Smooth muscle cell of the pulmonary artery (primary cell): ENCODE data around the gene AXIN1. TPM values are rescaled to one million over a fixed set of nuclear protein-coding genes. Genes with fewer than 3 reads are reported as not detected.

Experiments used
- total RNA-seq: library from RNA; depleted of rRNA; stranded (reverse); fragments of >200 nt; gene quantifications from 2 replicates; pipeline ENCODE4 v1.2.3, GENCODE V29; 2014

Gene AXIN1
- total RNA-seq, result 20.3 and 26.9 TPM in 2 replicates

GRCh38 chr16:352547-353403 lies at the start of gene AXIN1:
AXIN1 (minus strand) TSS chr16:352723; CDS start chr16:347025, 5,698 bp downstream.

GRCh38 chr16:401468-402348 lies 49.2 kb upstream of the AXIN1 start, which contains the start of gene DECR2:
DECR2 (plus strand) TSS chr16:401885; CDS start chr16:401964, 79 bp downstream.

GRCh38 chr16:397135-397661 lies 44.7 kb upstream of the AXIN1 start, which contains the start of gene NME4:
NME4 (plus strand) TSS chr16:397199; CDS start chr16:397223, 24 bp downstream.

GRCh38 chr16:381789-382717 lies 29.5 kb upstream of the AXIN1 start, which contains the start of gene PGAP6:
PGAP6 (minus strand) TSS chr16:381978; CDS start chr16:381821, 157 bp downstream.

GRCh38 chr16:370443-370842 lies 17.9 kb upstream of the AXIN1 start, which contains the start of gene MRPL28:
MRPL28 (minus strand) TSS chr16:370538; CDS start chr16:370218, 320 bp downstream.

GRCh38 chr16:283033-283805 lies 69.3 kb downstream of the AXIN1 start, which contains the start of gene PDIA2:
PDIA2 (plus strand) TSS chr16:283164; CDS start chr16:283170, 6 bp downstream.

GRCh38 chr16:280552-280951 lies 72.0 kb downstream of the AXIN1 start, which contains the start of gene ARHGDIG:
ARHGDIG (plus strand) TSS chr16:280591; CDS start chr16:280681, 90 bp downstream.

GRCh38 chr16:275786-276232 lies 76.7 kb downstream of the AXIN1 start, which contains the start of gene RGS11:
RGS11 (minus strand) TSS chr16:275944; CDS start chr16:275911, 33 bp downstream.

Other genes starting within 250 kb of the AXIN1 start
- 13.4 and 18.5 TPM in 2 replicates for gene NPRL3, start 214.1 kb downstream of the AXIN1 start, total RNA-seq
- not detected in 2 replicates for gene HBZ, start 200.1 kb downstream of the AXIN1 start, total RNA-seq
- not detected in 2 replicates for gene HBM, start 186.7 kb downstream of the AXIN1 start, total RNA-seq
- not detected in 2 replicates for gene HBA2, start 179.8 kb downstream of the AXIN1 start, total RNA-seq
- not detected in 2 replicates for gene HBA1, start 176.0 kb downstream of the AXIN1 start, total RNA-seq
- not detected in 2 replicates for gene HBQ1, start 172.3 kb downstream of the AXIN1 start, total RNA-seq
- gene LUC7L, start 123.3 kb downstream of the AXIN1 start, total RNA-seq, result 25.8 and 31.5 TPM in 2 replicates
- 171 and 191 TPM in 2 replicates for gene FAM234A, start 117.9 kb downstream of the AXIN1 start, total RNA-seq
- gene RGS11, start 76.8 kb downstream of the AXIN1 start, total RNA-seq, result 4.0 and 6.3 TPM in 2 replicates
- 1.1 and 1.4 TPM in 2 replicates for gene ARHGDIG, start 72.1 kb downstream of the AXIN1 start, total RNA-seq
- gene PDIA2, start 69.6 kb downstream of the AXIN1 start, total RNA-seq, result 1.6 and 1.7 TPM in 2 replicates
- gene MRPL28, start 17.8 kb upstream of the AXIN1 start, total RNA-seq, result 37.6 and 39.2 TPM in 2 replicates
- 64.9 and 113 TPM in 2 replicates for gene PGAP6, start 29.3 kb upstream of the AXIN1 start, total RNA-seq
- gene NME4, start 44.5 kb upstream of the AXIN1 start, total RNA-seq, result 81.9 and 94.9 TPM in 2 replicates
- 11.5 and 12.5 TPM in 2 replicates for gene DECR2, start 49.2 kb upstream of the AXIN1 start, total RNA-seq
- gene RAB11FIP3, start 72.9 kb upstream of the AXIN1 start, total RNA-seq, result 31.0 and 38.4 TPM in 2 replicates
- gene CAPN15, start 175.0 kb upstream of the AXIN1 start, total RNA-seq, result 28.5 and 48.7 TPM in 2 replicates
- not detected in 2 replicates for gene PRR35, start 207.7 kb upstream of the AXIN1 start, total RNA-seq
- gene NHLRC4, start 214.3 kb upstream of the AXIN1 start, total RNA-seq, result 0.99 and 1.3 TPM in 2 replicates
- gene PIGQ, start 217.2 kb upstream of the AXIN1 start, total RNA-seq, result 31.5 and 39.1 TPM in 2 replicates
- 12.6 and 13.6 TPM in 2 replicates for gene RAB40C, start 237.3 kb upstream of the AXIN1 start, total RNA-seq